ENCODE measurements around the gene RYR2. TPM values are rescaled to one million over a fixed set of nuclear protein-coding genes. Genes with fewer than 3 reads are reported as not detected.

The RYR2 gene
- total RNA-seq, 2 experiments from 2014 or later, result not detected

- no peaks in the 10 kb centered on the region for H3K27me3 Mint-ChIP-seq
- no peak for DNase-seq
- H3K4me3 Mint-ChIP-seq, result no peak overlapping the region
- ChIA-PET CTCF (no interaction called here), POLR2A (no interaction called here)
- H3K27ac Mint-ChIP-seq, result no peak overlapping the region
- no peaks in the 10 kb centered on the region for H3K4me1 Mint-ChIP-seq
- H3K9me3 Mint-ChIP-seq, result no peaks in the 10 kb centered on the region
- no peaks in the 10 kb centered on the region for H3K36me3 Mint-ChIP-seq (ENCODE audit: low read depth)
Observed at GRCh38 chr1:237677979-237678378, 636.0 kb downstream of the RYR2 start.

DNA sequence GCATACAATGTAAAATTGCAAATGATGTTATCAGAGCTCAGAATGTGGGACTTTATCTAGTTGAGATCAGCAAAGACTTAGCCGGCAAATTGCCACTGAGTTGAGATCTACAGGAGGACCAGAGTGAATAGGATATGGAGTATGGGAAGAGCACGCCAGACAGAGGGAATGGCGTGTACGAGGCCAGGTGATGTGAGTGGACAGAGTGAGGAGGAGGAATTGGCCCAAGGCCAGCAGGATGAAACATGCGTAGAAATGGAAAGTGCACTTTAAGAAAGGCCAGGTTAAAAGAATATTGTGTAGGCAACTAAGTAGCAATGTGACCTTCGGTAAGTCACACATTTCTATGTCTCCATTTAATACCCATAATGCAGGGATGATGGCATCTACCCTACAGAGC, 637.7 kb downstream of the RYR2 start:
- ChIA-PET POLR2A (no interaction called here), CTCF (no interaction called here)
- H3K27ac Mint-ChIP-seq, result no peak overlapping the region
- DNase-seq, result no peak
- no peaks in the 10 kb centered on the region for H3K4me1 Mint-ChIP-seq
- no peak overlapping the region for H3K4me3 Mint-ChIP-seq
- H3K9me3 Mint-ChIP-seq, result no peaks in the 10 kb centered on the region
- H3K27me3 Mint-ChIP-seq, result no peaks in the 10 kb centered on the region
- H3K36me3 Mint-ChIP-seq (ENCODE audit: low read depth), result no peaks in the 10 kb centered on the region

GRCh38 chr1:237681210-237681609, 639.2 kb downstream of the RYR2 start:
- Mint-ChIP-seq H3K36me3 (ENCODE audit: low read depth) (no peaks in the 10 kb centered on the region), H3K27ac (no peak overlapping the region), H3K27me3 (no peaks in the 10 kb centered on the region), H3K4me1 (no peaks in the 10 kb centered on the region), H3K9me3 (no peaks in the 10 kb centered on the region), H3K4me3 (no peak overlapping the region)
- CTCF ChIA-PET, result no interaction called here
- POLR2A ChIA-PET, result no interaction called here
- no peak for DNase-seq

DNA sequence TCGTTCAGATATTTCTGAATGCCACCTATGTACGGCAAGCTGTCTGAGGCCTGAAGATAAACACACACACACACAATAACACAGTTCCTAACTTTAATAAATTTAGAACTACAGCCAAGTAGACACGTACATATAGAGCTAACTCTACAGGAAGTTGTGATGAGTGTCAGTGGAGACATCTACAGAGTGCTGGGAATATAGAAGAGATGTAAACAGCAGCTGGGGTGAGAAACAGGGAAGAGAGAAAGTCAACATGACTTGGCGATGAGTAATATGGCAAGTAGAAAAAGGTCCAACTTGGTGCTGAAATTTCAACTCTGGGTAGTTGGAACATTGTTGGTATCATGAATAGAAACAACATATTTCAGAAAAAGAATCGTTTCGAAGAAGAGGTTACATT, 642.3 kb downstream of the RYR2 start:
- ChIA-PET POLR2A (no interaction called here), CTCF (interaction anchor here (1.1 kb wide), 1 partner anchor 21 kb away, joined by 3 read pairs; no protein-coding TSS in a partner anchor)
- Mint-ChIP-seq H3K27me3 (no peaks in the 10 kb centered on the region), H3K36me3 (ENCODE audit: low read depth) (no peaks in the 10 kb centered on the region), H3K4me1 (no peaks in the 10 kb centered on the region), H3K4me3 (no peak overlapping the region), H3K27ac (no peak overlapping the region), H3K9me3 (no peaks in the 10 kb centered on the region)
- DNase-seq, result no peak

GRCh38 chr1:237685551-237685950, 643.6 kb downstream of the RYR2 start:
- no peaks in the 10 kb centered on the region for H3K27me3 Mint-ChIP-seq
- H3K4me3 Mint-ChIP-seq, result no peak overlapping the region

DNA sequence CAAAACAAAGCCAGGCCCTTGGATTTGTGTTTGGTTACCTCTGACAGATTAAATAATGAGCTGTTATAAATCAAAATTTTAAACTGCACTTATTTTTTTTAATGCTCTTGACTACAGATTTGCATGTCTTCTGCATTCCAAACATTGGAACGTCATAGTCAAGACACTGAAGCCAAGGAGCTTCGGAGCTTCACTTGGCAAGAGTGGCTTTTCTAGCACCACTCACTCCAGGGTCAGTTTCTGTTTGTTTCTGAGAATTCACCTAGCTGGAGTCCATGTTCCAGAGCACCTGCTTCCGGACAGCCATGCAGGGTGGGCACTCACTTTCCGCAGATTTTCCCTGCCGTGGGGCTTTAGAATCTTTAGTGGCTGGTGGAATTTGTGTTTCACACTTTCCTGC, 645.8 kb downstream of the RYR2 start:
- POLR2A ChIA-PET, result no interaction called here
- no peak for DNase-seq
- CTCF ChIA-PET, result no interaction called here
- H3K27me3 Mint-ChIP-seq, result no peaks in the 10 kb centered on the region
- H3K4me1 Mint-ChIP-seq, result no peaks in the 10 kb centered on the region
- H3K4me3 Mint-ChIP-seq, result no peak overlapping the region
- H3K27ac Mint-ChIP-seq, result no peak overlapping the region
- H3K9me3 Mint-ChIP-seq, result no peaks in the 10 kb centered on the region
- H3K36me3 Mint-ChIP-seq (ENCODE audit: low read depth), result no peaks in the 10 kb centered on the region

More at GRCh38 chr1:237685551-237685950, 643.6 kb downstream of the RYR2 start:
- Mint-ChIP-seq H3K4me1 (no peaks in the 10 kb centered on the region), H3K27ac (no peak overlapping the region), H3K36me3 (ENCODE audit: low read depth) (no peaks in the 10 kb centered on the region), H3K9me3 (no peaks in the 10 kb centered on the region)
- DNase-seq, result no peak
- POLR2A ChIA-PET, result no interaction called here
- CTCF ChIA-PET, result no interaction called here

GRCh38 chr1:237690656-237691055, 648.7 kb downstream of the RYR2 start:
- CTCF ChIA-PET, result no interaction called here
- Mint-ChIP-seq H3K4me3 (no peak overlapping the region), H3K27ac (no peak overlapping the region), H3K4me1 (no peaks in the 10 kb centered on the region), H3K27me3 (no peaks in the 10 kb centered on the region), H3K9me3 (no peaks in the 10 kb centered on the region), H3K36me3 (ENCODE audit: low read depth) (no peaks in the 10 kb centered on the region)
- DNase-seq, result no peak
- POLR2A ChIA-PET, result no interaction called here

GRCh38 chr1:237692255-237692654, 650.3 kb downstream of the RYR2 start:
- Mint-ChIP-seq H3K4me1 (no peaks in the 10 kb centered on the region), H3K36me3 (ENCODE audit: low read depth) (no peaks in the 10 kb centered on the region), H3K9me3 (no peaks in the 10 kb centered on the region), H3K27ac (no peak overlapping the region), H3K4me3 (no peak overlapping the region), H3K27me3 (no peaks in the 10 kb centered on the region)
- no peak for DNase-seq
- CTCF ChIA-PET, result no interaction called here
- POLR2A ChIA-PET, result no interaction called here

- H3K4me1 Mint-ChIP-seq, result no peaks in the 10 kb centered on the region
- no peak overlapping the region for H3K27ac Mint-ChIP-seq
- POLR2A ChIA-PET, result no interaction called here
- no peaks in the 10 kb centered on the region for H3K27me3 Mint-ChIP-seq
- DNase-seq, result no peak
- H3K9me3 Mint-ChIP-seq, result no peaks in the 10 kb centered on the region
- CTCF ChIA-PET, result no interaction called here
- no peak overlapping the region for H3K4me3 Mint-ChIP-seq
- no peaks in the 10 kb centered on the region for H3K36me3 Mint-ChIP-seq (ENCODE audit: low read depth)
Observed at GRCh38 chr1:237695878-237696277, 653.9 kb downstream of the RYR2 start.

- no peak for DNase-seq
- Mint-ChIP-seq H3K4me3 (no peak overlapping the region), H3K27me3 (no peaks in the 10 kb centered on the region), H3K27ac (no peak overlapping the region), H3K36me3 (ENCODE audit: low read depth) (no peaks in the 10 kb centered on the region), H3K9me3 (no peaks in the 10 kb centered on the region), H3K4me1 (no peaks in the 10 kb centered on the region)
- CTCF ChIA-PET, result interaction anchor here (1.0 kb wide), 1 partner anchor 9 kb away, joined by 3 read pairs; no protein-coding TSS in a partner anchor
- POLR2A ChIA-PET, result no interaction called here
Observed at GRCh38 chr1:237700181-237700580, 658.2 kb downstream of the RYR2 start.

DNA sequence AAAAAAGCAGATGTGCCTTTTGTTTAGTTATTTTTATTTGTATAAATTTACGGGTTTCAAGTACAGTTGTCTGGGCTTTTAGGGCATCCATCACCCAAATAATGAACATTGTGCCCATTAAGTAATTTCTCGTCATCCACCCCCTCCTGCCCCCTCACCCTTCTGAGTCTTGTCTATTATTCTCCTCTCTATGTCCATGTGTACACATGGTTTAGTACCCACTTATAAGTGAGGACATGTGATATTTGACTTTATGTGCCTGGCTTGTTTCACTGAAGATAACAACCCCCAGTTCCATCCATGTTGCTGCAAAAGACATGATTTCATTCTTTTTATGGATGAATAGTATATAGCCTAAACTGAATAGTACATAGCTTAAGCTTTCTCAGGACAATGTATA, 659.5 kb downstream of the RYR2 start:
- no peaks in the 10 kb centered on the region for H3K27me3 Mint-ChIP-seq
- DNase-seq, result no peak
- POLR2A ChIA-PET, result no interaction called here

GRCh38 chr1:237702161-237702560, 660.2 kb downstream of the RYR2 start:
- Mint-ChIP-seq H3K9me3 (no peaks in the 10 kb centered on the region), H3K27me3 (no peaks in the 10 kb centered on the region), H3K4me3 (no peak overlapping the region), H3K36me3 (ENCODE audit: low read depth) (no peaks in the 10 kb centered on the region), H3K4me1 (no peaks in the 10 kb centered on the region), H3K27ac (no peak overlapping the region)
- ChIA-PET POLR2A (no interaction called here), CTCF (no interaction called here)
- no peak for DNase-seq

More for the DNA sequence above, 659.5 kb downstream of the RYR2 start:
- H3K4me3 Mint-ChIP-seq, result no peak overlapping the region
- no peak overlapping the region for H3K27ac Mint-ChIP-seq
- CTCF ChIA-PET, result no interaction called here
- no peaks in the 10 kb centered on the region for H3K9me3 Mint-ChIP-seq
- H3K36me3 Mint-ChIP-seq (ENCODE audit: low read depth), result no peaks in the 10 kb centered on the region
- no peaks in the 10 kb centered on the region for H3K4me1 Mint-ChIP-seq

GRCh38 chr1:237705462-237705861, 663.5 kb downstream of the RYR2 start:
- POLR2A ChIA-PET, result no interaction called here
- Mint-ChIP-seq H3K4me3 (no peak overlapping the region), H3K27ac (no peak overlapping the region), H3K9me3 (no peaks in the 10 kb centered on the region), H3K27me3 (no peaks in the 10 kb centered on the region), H3K4me1 (no peaks in the 10 kb centered on the region), H3K36me3 (ENCODE audit: low read depth) (no peaks in the 10 kb centered on the region)
- CTCF ChIA-PET, result interaction anchor here (1.1 kb wide), 1 partner anchor 21 kb away, joined by 3 read pairs; no protein-coding TSS in a partner anchor
- no peak for DNase-seq

GRCh38 chr1:237709355-237709754, 667.4 kb downstream of the RYR2 start:
- H3K9me3 Mint-ChIP-seq, result peaks cover 2% of the 10 kb centered on the region
- ChIA-PET CTCF (interaction anchor here (1.1 kb wide), 1 partner anchor 9 kb away, joined by 3 read pairs; no protein-coding TSS in a partner anchor), POLR2A (no interaction called here)
- H3K4me3 Mint-ChIP-seq, result no peak overlapping the region
- no peak for DNase-seq
- H3K36me3 Mint-ChIP-seq (ENCODE audit: low read depth), result no peaks in the 10 kb centered on the region
- H3K27me3 Mint-ChIP-seq, result no peaks in the 10 kb centered on the region
- H3K4me1 Mint-ChIP-seq, result no peaks in the 10 kb centered on the region
- H3K27ac Mint-ChIP-seq, result no peak overlapping the region

Data from activated CD4-positive, alpha-beta T cell treated with anti-CD3 and anti-CD28 coated beads, Interleukin-2, amount 10 ng/mL, durations not matched to agents 7 days and 5 days (primary cell).